ENCODE results near the gene ARPP19. TPM values are rescaled to one million over a fixed set of nuclear protein-coding genes. Genes with fewer than 3 reads are reported as not detected.

ARPP19 gene
- total RNA-seq, 6 experiments from 2014 or later: 116 to 142 (median 126) TPM

DNA sequence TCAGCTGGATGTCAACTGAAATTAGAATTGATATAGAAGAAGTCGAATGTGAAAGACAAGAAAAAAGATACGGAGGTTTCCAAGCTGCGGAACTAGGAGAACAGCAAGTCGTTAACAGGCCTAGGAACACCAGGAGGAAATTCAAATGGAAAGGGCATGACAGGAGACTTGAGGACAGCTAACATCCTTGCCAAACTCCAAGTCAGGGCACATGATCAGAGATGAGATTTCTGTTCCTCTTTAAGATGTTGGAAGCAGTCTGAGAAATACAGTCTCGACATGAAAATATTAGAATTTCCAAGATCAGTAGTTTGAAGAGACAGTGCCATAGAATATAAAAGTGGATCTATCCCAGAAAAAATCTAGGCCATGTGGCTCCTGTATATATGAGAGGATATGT is 45.2 kb downstream of the ARPP19 start:
- no peak for DNase-seq
- peaks cover 64% of the 10 kb centered on the region for H3K4me1 Mint-ChIP-seq (ENCODE audit: low read depth)
- H3K9me3 Mint-ChIP-seq: no peaks in the 10 kb centered on the region
- TF ChIP-seq, protein P1, sequence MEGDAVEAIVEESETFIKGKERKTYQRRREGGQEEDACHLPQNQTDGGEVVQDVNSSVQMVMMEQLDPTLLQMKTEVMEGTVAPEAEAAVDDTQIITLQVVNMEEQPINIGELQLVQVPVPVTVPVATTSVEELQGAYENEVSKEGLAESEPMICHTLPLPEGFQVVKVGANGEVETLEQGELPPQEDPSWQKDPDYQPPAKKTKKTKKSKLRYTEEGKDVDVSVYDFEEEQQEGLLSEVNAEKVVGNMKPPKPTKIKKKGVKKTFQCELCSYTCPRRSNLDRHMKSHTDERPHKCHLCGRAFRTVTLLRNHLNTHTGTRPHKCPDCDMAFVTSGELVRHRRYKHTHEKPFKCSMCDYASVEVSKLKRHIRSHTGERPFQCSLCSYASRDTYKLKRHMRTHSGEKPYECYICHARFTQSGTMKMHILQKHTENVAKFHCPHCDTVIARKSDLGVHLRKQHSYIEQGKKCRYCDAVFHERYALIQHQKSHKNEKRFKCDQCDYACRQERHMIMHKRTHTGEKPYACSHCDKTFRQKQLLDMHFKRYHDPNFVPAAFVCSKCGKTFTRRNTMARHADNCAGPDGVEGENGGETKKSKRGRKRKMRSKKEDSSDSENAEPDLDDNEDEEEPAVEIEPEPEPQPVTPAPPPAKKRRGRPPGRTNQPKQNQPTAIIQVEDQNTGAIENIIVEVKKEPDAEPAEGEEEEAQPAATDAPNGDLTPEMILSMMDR (IDR thresholded peaks at IDR 0.05): no peak
- peak overlapping the region; percentile 35; the same call in 1 of the 2 replicates for H3K4me3 Mint-ChIP-seq
- H3K36me3 Mint-ChIP-seq (ENCODE audit: low read depth): peaks cover 14% of the 10 kb centered on the region
- peak overlapping the region; percentile 97 for H3K27ac Mint-ChIP-seq
- H3K27me3 Mint-ChIP-seq (ENCODE audit: insufficient read depth): no peaks in the 10 kb centered on the region; the same call in 1 of the 2 replicates

DNA sequence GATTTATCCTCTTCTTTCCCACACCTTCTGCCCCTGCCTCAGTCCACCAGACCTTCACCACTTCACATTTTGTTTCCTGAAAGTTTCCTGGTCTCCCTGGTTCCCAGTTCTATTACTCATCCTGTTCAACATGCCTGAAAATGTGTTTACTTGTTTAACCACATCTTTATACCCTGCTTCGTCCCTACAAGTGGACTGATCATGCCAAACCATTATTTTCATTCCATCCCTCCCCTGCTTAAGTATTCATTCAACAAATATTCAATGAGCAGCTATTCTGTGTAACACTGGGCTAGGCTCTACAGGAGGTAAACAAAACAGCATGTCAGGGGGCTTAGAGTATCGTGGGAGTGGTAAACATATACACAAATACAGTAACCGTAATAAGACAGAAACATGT is 45.6 kb downstream of the ARPP19 start:
- Mint-ChIP-seq H3K4me1 (ENCODE audit: low read depth) (peaks cover 69% of the 10 kb centered on the region), H3K36me3 (ENCODE audit: low read depth) (peaks cover 14% of the 10 kb centered on the region), H3K4me3 (peak overlapping the region; percentile 35), H3K27me3 (ENCODE audit: insufficient read depth) (no peaks in the 10 kb centered on the region; the same call in 1 of the 2 replicates), H3K27ac (peak overlapping the region; percentile 97), H3K9me3 (no peaks in the 10 kb centered on the region)
- peak; percentile 87 for DNase-seq
- TF ChIP-seq, protein P1 (IDR thresholded peaks at IDR 0.05): no peak

DNA sequence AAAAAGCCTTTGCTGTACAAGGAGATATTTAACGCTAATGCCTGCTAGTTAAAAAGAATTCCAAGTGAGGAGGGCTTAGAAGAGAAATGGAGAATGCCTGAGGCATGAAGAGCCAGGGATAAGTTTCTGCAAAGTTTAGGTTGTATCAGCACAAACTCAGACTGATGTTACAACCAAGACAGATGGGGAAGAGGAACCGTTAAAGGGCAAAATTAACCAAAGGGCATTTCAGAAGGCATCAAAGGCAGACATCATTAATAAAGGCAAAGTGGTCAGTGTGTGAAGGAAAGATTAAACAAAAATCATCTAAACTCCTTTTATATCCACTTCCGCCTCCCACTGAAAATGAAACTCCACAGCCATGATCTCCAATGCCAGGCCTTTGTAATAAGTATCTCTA is 47.1 kb downstream of the ARPP19 start:
- peaks cover 8% of the 10 kb centered on the region for H3K36me3 Mint-ChIP-seq (ENCODE audit: low read depth)
- peak overlapping the region; percentile 97 for H3K27ac Mint-ChIP-seq
- H3K9me3 Mint-ChIP-seq: no peaks in the 10 kb centered on the region
- TF ChIP-seq, protein P1 (IDR thresholded peaks at IDR 0.05): no peak
- no peaks in the 10 kb centered on the region; the same call in 1 of the 2 replicates for H3K27me3 Mint-ChIP-seq (ENCODE audit: insufficient read depth)
- peaks cover 60% of the 10 kb centered on the region for H3K4me1 Mint-ChIP-seq (ENCODE audit: low read depth)
- DNase-seq: no peak
- H3K4me3 Mint-ChIP-seq: no peak overlapping the region

DNA sequence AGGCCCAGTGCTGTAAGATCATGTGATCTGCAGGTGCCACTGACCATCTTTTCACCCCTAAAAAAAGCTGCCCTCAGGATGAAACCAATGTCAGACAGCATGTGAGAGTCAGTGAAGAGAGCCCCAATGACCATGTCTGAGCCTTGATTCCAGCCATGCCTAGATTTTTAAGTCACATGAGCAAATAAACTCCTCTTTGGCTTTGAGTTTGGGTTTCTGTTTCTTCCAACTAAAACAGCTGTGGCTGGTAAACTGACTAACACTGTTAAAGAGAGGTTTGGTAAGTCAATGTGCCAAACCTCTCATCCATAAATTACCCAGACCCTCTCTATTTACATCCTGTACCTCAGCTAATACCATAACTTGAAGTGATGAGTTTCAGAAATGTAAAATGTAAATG is 48.4 kb downstream of the ARPP19 start:
- Mint-ChIP-seq H3K4me3 (no peak overlapping the region), H3K27me3 (ENCODE audit: insufficient read depth) (no peaks in the 10 kb centered on the region; the same call in 1 of the 2 replicates), H3K9me3 (no peaks in the 10 kb centered on the region), H3K4me1 (ENCODE audit: low read depth) (peaks cover 50% of the 10 kb centered on the region), H3K36me3 (ENCODE audit: low read depth) (0 out of 2 replicates have a peak, but pooled peaks cover 5% of the 10 kb centered on the region), H3K27ac (no peak overlapping the region; the same call in 1 of the 2 replicates)
- DNase-seq: no peak
- TF ChIP-seq, protein P1 (IDR thresholded peaks at IDR 0.05): no peak

DNA sequence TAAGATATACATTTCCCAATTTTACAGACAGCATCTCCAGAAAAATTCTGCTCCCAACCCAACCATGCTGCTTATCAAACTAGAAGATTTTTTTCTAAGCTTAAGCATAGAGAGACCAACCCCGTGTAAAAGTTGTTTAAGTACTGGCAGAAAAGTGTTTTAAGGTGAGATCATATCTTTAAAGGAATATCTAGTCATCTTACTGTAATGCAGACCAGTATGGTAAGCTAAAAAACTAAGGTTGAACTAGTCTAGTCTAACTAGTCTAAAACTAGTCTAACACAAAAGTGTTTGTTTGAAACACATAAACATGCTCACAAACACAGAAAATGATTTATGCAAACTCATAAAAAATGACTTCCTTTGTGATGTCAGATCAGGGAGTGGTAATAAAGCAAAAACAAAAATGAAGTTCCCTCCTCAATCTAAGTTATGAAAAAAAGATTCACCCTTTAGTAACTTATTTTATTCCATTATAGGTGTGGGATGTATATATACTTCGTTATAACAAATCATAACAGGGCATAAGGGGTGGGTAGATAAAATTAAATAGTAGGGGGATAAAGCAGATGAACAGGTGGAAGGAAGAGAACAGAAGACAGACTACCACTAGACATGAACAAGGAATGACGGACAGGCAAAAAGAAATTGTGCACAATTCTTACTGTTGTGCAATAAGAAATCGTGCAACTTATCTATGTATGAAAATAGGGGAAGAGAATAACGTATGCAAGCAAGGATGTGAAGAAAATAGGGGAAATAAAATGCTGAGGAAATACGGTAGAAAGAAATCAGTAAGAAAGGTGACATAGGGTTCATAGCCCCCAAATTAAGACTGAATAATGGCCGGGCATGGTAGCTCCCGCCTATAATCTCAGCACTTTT is 50.1 kb downstream of the ARPP19 start:
- Mint-ChIP-seq H3K36me3 (ENCODE audit: low read depth) (0 out of 2 replicates have a peak, but pooled peaks cover 5% of the 10 kb centered on the region), H3K27me3 (ENCODE audit: insufficient read depth) (no peaks in the 10 kb centered on the region; the same call in 1 of the 2 replicates), H3K9me3 (no peaks in the 10 kb centered on the region), H3K27ac (peak overlapping the region; percentile 10; the same call in 1 of the 2 replicates), H3K4me3 (no peak overlapping the region), H3K4me1 (ENCODE audit: low read depth) (peaks cover 44% of the 10 kb centered on the region)
- DNase-seq: no peak
- TF ChIP-seq, protein P1 (IDR thresholded peaks at IDR 0.05): no peak

Data from HFFc6 (cell line).